Activated CD4-positive, alpha-beta T cell treated with anti-CD3 and anti-CD28 coated beads, Interleukin-2, Interleukin-4, amounts not matched to agents 100 ng/mL and 50 ng/mL, durations not matched to agents 16 hours and 8 hours (primary cell): ENCODE results near the gene ZNF334.

Experiments used
- DNase-seq: peaks from one replicate; pipeline ENCODE4 v3.0.0-alpha.2; 2020; ENCODE audit warnings: low spot score

Gene ZNF334

DNA sequence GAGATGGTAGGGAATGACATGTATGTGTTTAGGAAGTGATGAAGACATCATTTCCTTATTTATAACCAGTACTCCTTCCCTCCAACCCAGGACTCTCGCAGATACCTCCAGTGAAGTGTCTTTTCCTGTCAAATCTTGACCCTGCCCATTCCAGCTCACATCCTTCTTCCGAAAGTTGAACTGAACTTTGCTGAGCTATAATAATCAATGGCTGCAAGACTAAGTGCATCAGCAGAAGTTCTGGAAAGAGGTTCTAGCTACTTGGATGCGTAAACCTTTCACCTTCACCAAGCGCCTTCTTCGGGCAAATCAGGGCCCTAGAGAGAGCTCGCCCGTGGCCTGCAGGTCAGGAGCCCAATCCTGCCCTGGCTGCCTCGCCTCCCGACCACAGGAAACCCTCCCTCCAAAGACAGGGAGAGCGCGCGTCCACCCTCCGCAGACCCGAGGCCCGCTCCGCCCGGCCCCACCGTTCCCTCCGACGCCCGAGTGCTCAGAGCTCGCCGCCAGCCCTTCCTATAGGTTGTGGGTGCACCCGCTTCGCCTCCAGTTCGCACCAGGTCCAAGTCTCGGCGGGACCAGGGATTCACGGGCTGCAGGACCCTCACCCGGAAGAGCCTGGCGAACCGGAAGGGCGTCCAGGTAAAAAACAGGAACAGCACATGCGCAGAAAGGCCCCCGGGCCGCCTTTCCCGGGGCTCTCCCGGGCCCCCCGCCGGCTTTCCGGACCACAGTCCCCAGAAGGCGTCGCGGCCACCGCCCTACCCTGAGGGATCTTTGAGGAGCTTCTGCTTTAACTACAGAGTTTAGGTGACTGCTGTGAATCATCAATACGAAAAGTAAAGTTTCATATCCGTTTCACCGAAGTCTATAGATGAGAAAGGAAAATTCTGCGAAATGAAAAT, at the start of gene ZNF334:
ZNF334 (minus strand) TSS at position 617 of the 902 bp plus-strand sequence. CDS start 1,457 bp downstream, outside the sequence.
- peak; percentile 71 for DNase-seq

DNA sequence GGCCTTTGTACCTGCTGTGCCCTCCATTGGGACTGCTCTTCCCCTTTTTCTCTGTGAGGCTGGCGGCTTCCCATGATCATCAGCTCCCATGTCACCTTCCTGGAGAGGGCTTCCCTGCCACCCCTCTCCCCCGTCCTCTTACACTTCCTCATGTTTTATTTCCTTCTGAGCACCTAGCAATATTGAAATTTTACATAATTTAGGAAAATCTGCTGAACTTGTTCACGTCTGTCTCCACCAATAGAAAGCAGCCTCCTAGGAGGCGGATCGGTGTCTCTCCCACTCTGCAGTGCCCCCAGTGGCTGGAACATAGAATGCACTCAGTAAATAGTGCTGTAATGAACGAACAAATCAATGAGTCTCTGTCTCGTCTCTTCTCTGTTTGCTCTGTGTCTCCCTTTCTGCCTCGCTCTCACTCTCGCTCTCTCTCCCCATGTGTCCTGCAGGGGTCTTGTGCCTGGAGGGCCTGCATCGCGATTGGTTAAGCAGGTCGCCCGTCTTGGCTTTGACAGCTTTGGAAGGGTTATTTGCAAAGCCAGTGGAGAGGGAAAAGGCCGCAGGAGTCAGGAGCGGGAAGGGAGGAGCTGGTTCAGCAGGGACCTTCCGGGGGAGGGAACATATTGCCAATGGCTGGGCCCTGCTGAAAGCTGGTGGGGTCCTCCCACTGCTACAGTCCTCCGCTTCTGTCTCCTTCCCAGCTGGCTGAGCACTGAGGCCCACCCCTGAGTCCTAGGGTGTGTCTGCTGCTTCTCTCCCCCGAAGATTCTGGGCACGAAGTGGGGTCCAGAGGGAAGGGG, 49.2 kb upstream of the ZNF334 start:
- peak; percentile 77 for DNase-seq

DNA sequence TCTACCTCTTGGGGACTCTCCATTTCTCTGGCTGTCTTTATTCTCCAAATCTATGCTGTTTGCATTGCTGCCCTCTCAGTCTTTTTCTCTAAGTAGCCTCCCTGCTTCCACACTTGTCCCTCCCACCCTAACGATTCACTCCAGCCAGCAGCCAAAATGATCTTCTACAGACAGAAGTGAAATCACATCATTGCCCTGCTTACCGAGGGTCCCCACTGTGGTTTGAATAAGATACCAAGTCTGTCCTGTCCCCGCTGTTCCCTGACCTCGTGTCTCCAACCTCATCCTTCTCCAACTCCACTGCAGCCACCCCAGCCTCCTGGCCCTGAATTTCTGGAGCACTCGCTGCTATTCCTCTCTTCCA, 48.6 kb upstream of the ZNF334 start:
- DNase-seq: no peak

DNA sequence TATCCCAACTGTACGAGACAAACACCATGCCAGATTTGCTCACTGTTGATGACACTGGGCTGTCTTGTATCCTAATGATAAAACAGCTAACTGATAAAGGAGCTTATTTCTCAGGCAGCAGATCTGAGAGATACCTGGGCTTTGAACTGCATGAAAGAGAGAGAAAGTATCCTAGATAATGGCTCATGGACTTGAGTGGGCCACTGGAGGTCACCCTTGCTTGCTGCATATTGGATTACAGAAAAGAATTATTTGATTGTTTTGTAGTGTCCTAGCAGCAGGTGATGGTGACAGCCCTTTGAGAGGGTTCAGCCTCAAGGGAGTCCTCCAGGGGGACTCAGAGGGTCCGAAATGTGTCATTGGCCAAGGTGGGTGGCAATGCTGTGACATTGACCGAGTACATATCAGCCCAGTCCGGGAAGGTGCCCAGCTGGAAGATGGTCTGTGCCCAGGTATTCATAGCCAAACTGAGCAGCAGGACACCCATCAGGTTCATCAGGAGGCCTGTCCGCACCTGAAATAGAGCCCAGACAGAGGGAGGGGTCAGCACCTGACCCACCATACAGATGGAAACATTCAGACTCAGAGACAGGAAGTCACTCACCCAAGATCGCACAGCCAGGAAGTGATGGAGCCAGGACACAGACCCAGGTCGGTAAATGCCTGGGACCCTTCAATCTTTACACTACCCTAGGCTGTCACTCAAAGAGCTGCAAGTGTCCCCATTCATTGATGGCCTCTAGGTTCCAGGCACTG, 46.5 kb upstream of the ZNF334 start:
- DNase-seq: no peak

DNA sequence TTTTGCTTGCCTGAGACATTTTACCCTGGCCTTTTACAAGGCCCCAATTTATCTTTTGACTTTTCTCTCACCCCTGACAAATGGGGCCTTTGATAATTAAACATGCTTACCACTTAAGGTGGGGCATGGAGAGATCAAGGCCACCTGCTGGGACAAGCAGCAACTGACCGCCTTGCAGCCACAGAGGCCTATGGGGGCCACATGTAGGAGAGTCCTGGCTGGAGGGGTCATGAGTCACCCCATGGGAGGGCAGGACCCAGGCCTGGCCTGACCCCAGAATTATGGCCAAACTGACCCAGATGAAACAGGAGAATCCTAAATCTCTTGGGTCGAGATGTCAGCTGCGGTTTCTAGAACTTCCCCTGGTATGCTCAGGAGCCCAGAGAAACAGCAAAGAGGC, 45.6 kb upstream of the ZNF334 start:
- no peak for DNase-seq

DNA sequence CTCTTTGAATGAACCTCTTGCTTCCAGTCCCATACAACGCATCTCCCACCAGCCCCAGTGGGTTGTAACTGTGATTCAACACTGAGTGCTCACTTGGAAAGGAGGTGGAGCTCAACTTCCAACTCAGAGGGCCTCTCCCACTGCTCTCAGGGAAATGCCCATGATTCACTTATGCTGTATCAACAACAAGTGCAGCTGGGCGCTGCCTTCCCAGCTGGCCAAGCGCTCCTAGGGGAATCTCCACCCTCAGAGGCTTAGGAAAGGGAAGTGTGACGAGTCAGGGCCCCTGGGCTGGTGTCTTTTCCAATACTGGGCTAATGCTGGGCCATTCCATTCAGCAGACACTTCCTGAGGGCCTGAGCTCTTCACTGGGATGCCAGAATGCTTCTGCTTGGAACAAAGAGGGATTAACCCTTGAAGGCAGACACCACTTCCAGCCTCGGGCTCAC, 45.2 kb upstream of the ZNF334 start:
- peak; percentile 50 for DNase-seq

DNA sequence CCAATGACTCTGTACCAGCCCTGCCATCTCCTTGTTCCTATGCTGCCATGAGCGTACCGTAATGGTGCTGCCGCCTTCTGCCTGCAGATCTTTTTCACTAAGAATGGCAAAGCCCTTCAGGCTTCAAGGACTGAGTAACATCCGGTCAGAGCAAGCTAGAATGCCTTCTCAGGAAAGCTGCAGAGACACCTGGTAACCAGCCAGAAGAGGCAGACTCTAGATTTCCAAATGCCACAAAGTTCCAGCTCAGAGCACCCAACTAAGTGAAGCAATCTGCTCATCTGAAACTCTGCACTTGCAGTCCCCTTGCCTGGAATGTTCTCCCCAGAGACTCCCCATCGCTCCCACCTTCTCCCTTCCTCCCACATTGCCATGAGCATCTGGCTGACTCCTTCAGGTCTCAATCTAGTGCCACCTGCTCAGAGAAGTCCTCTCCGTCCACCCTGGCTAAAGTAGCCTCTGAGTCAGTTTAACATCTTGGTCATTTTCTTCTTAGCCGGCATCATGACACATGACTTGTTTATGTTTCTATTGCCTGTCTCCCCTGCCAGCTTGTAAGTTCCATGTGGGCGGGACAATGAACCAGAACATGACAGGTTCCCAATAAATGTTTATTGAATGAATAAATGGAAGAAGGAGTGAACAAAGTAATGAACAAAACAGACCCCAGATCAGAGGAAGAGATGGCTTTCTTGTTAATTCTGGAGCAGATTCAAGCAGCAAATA, 44.0 kb upstream of the ZNF334 start:
- no peak for DNase-seq

DNA sequence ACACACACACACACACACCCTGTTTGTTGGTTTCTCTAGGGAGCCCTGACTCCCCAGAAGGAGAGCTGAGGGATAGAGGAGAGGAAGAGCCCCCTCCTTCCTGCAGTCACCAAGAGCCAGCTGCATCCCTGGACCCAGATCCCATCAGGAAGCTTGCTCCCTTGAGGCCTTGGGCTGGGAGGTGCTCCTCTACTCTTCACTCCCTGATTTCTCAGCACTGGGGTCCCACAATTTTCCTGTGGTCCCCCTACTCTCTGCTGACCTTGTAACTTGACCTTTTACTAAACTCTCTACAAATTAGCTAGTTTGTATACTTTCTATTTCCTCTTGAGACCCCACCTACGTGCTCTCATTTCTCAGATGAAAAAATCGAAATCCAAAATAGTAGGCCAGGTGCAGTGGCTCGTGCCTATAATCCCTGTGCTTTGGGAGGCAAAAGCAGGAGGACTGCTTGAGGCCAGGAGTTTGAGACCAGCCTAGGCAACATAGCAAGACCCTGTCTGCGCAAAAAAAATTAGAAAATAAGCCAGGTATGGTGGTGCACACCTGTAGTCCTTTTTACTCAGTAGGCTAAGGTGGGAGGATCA, 42.1 kb upstream of the ZNF334 start:
- DNase-seq: no peak

DNA sequence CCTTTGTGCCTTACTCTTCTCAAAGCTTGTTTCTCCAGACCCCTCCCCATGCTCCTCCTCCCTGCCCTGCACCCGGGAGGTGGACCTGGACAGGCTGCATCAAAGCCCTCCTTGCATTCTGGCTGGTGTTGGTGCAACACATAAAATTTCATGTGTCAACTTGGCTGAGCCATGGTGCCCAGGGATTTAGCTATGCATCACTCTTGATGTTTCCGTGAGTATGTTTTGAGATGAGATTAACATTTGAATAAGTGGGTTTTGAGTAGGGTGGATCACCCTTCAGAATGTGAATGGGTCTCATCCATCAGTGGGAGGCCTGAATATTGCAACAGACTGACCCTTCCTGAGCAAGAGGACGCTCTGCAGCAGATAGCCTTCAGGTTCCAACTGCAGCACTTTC, 41.5 kb upstream of the ZNF334 start:
- no peak for DNase-seq

DNA sequence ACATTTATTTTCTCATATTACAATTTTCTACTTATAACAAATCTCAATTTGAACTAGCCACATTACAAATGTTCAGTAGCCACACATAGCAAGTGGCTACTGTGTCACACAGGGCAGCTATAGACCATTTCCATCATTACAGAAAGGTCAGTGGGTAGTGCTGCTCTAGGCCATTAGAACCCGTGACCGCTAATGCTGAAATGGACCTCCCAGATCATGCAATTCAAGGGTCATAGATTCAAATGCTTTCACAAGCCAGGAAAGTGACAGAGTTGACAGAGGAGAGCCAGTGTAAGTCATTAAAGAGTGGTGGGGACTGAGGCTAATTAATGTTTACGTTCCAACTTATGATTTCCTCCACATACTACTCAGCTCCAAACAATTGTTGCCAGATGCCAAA, 40.6 kb upstream of the ZNF334 start:
- DNase-seq: no peak

DNA sequence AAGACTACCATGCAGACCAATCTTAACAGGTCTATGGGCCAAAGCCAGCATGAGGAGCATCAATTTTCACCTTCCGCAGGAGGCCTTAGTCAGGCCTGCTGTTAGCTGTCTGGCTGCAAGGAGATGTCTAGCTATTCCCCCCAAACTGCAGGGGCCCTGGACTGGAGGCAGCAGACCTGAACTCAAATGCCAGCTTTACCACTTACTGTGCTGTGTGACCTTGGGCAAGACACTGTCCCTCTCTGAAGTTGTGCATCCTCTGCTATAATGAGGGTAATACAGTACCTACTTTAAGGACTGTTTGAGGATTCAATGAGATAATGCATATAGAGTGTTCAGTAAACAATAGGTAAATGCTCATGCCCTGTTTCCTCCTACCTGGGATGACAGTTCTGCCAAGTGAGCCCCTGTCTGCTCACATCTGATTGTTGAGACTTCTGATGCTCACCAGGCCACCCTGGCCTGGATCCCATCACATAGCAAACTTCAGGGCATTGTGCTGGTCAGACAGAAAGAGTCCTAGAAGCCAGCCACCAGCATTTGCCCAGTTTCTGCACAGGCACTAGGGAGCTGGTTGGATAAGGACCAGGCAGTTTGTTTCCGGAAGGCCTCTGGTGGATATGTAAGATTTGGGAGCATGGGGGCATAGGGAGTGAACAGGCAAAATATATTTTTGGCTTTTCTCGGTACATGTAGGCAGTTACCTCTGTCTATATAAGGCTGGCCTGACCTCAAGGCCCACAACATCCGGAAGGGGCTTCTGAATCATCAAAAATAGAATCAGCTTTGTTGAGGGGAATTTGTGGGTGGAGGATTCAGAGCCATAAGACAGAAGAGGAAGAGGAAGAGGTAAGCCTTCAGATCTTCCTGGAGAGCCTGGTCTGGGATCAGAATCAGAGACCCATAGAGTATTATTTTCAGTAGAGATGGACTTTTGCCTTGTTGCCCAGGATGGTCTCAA, 39.4 kb upstream of the ZNF334 start:
- DNase-seq: peak; percentile 85

DNA sequence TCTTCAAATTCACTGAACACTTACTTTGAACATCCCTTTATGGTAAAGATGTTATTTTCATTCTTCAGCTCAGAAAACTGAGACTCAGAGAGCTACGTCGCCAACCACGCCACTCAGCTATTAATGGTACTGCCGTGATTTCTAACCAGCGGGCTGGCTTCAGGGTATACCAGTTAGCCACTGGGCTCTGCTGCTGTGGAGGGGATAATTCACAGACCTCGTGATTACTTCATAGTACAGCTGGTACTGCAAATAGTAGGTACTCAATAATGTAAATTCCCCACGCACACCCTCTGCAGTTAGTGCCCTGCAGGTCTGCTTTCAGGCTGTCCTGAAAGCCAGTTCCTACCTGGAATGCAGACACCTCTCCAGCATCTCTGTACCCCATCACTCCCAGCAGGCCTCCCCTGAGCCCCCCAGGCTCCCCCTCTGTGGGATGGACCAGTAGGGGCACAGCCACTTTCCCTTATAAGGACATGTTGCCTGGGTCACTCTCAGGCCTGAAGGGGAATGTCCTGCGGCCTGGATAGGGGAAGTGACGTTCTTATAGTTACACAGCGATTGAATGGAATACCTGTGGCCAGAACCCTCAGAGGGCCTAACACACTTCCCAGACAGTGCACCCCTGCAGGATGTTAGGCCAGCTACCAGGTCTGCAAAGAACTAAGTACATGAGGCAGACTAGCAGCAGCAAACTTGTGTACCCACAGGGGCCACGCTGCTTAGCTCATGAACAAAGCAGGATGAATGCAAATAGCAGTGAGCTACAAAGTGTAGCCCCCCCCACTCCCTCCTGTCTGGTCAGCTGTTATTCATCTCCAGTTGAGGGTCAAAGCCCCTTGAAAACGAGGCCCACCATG, 38.4 kb upstream of the ZNF334 start:
- DNase-seq: no peak

DNA sequence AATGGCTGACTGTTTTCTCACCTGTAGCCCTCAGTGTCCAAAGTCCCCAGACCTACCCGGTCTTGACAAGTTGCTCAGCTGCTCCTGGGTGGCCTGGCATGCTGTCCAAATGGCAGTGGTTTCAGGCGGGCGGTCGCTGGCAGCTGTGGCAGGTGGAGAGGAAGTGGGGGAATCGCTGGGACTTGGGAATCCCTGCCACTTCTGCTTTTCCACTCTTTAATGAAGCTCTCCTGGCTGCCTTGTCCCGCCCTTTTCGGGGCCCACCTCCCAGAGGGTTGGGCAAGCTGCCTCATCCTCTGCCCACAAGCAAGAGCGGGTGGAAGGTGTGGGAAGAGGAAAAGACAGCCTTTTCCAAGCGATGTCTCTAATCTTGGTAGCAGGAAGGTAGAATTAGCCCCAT, 37.1 kb upstream of the ZNF334 start, which contains the start of gene OCSTAMP:
OCSTAMP (minus strand) TSS at position 194 of the 400 bp plus-strand sequence; CDS start at position 100, 94 bp downstream.
- no peak for DNase-seq

DNA sequence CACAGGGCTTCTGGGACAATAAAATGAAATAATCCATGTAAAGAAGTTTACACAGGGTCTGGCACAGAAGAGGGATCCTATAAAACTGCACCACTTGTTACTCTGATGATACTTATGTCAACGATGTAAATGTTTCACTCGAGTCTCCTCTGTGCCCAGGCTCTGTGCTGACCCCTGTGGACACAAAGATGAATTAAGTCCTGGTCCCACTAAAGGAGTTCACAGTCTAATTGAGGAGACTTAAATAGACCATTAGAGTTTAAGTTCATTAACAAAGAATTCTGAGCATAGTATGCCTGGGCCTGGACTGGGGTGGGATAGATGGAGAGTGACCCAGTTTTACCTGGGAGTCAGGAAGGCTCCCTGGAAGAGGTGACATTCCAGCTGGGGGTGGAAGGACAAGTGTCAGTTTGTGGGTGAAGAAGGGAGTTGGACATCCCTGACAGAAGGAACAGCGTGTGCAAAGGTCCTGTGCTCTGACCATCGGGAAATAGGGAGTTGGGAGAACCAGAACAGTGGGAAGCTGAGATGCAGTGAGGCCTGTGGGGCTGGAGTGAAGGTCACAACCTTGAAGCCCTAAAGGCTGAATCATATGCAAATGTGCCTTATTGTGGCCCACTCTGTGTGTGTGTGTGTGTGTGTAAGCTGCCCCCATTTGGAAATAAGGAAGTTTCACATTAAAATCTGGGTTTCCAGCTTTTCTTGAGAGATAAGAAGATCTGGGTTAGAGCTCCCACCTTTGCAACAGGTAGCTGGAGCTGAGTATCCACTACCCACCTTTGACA, 36.0 kb upstream of the ZNF334 start:
- peak; percentile 10 for DNase-seq

DNA sequence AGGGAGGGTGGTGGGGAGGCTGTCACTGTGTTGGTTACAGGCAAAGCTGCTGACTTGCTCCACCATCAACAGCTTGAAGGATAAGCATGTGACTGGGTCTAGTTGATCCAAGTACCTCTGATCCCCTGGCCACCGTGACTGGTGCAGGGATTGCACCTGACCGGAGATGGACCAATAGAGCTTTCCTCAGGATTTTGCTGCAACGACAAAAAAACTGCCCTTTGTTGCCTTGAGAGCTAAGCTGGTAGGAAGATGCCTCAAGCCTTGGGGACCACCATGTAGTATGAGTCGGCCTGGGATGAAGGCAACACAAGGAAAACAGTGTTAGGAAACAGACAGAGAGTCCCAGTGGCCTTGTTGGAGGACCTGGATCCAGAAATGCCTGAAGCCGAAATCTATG, 35.3 kb upstream of the ZNF334 start:
- no peak for DNase-seq

DNA sequence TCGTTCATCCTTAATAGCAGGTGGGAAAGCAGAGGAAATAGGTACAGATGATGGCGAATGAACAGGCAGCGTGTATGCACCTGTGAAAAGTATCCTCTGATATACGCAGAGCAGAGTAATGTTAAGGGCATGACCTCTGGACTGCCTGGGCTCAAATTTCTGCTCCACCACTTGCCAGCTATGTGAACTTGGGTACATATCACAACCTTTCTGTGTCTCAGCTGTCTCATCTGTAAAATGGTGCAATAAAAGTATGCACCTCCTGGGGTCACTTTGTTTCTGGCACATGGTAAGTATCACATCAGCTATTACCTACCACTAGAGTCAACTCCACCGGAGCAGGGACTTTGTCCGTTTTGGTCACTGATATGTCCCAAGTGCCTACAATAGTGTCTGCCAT, 34.6 kb upstream of the ZNF334 start:
- no peak for DNase-seq

DNA sequence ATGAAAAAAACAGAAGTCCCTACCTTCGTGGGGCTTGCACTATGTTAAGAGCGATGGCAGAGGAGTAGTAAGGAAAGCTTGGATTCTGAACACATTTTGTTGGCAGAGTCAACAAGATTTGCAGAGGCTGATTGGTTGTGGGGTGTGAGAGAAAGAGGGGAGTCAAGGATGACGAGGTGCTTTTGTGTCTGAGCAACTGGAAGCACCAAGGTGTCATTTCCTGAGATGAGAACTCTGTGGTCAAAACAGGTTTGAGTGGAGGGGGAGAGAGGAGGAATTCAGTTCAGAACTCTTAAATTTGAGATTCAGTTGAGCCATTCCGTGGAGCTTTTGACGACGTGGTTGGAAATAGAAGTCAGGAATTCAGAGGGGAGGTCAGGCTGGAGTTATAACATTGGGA, 33.6 kb upstream of the ZNF334 start:
- DNase-seq: peak; percentile 51

DNA sequence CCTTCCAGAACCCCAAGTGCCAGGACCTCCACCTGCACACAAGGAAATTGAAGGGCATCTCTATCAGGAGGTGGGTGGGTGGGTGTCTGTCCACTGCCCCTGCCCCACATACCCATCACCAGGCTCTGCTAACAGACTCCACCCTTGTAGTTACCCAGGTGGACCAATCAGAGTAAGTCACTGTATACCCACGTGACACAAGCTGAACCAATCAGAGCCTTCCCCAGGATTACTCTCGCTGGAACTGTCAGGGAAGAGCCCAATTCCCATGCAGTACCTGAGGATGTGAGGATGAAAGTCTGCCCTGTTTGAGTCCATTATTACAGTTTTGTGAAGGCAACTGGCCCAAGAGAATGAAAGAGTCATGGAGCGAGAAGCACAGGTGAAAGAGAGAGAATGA, 32.9 kb upstream of the ZNF334 start:
- no peak for DNase-seq
